SK-N-SH (cell line): Measurements from ENCODE around the gene SHC3. TPM values are rescaled to one million over a fixed set of nuclear protein-coding genes. Genes with fewer than 3 reads are reported as not detected.

Experiments
- CTCF ChIA-PET: fragments of 300-600, 350-600 bp; formaldehyde crosslinking; extraction: SDS; loops from one replicate; lab custom pipeline; 2021; lab: Yijun Ruan, JAX
- POLR2A ChIA-PET: fragments of 350-600 bp; sonication (Branson Sonifier 250); formaldehyde crosslinking; extraction: SDS; loops from one replicate; lab custom pipeline; 2020; ENCODE audit warnings: antibody characterized with exemption, inconsistent platforms; lab: Yijun Ruan, JAX
- DNase-seq: peaks from one replicate; pipeline ENCODE4 v3.0.0; 2012
- H2AFZ ChIP-seq: fragments of 200-600 bp; sonication (generic); 2 replicates; pipeline ENCODE4 v1.8.1; 2016; ENCODE audit warnings: antibody characterized with exemption, mild to moderate bottlenecking, low read depth
- H3F3A ChIP-seq: fragments of 200-600 bp; sonication (generic); replicated peaks from 2 replicates; pipeline ENCODE3; 2016; ENCODE audit warnings: antibody characterized with exemption, mild to moderate bottlenecking; ENCODE audit not compliant: insufficient read depth
- H3K27ac ChIP-seq, 2 experiments: fragments of 200-500 bp in 1 of 2; fragments of 200-600 bp in 1 of 2; sonication (Bioruptor generic) in 1 of 2; sonication (generic), shearing (Covaris generic) in 1 of 2; 2 replicates each; pipeline versions ENCODE4 v1.5.1 to v1.6.1; 2014 to 2016; ENCODE audit warnings: low read depth in 2 of 2, inconsistent platforms in 1 of 2, low read length in 1 of 2, mild to moderate bottlenecking in 1 of 2, mixed read lengths in 1 of 2
- H3K27me3 ChIP-seq: fragments of 200-600 bp; sonication (generic), shearing (Covaris generic); 2 replicates; pipeline ENCODE4 v1.6.1; 2016; ENCODE audit warnings: mixed run types; ENCODE audit not compliant: insufficient read depth
- H3K36me3 ChIP-seq, 2 experiments: fragments of 200-500 bp in 1 of 2; fragments of 200-600 bp in 1 of 2; sonication (Bioruptor generic) in 1 of 2; sonication (generic) in 1 of 2; replicated peaks in 1 of 2; 2 replicates each; pipeline versions ENCODE3 to v1.5.1; 2014 to 2016; ENCODE audit warnings: low read length in 1 of 2, mild to moderate bottlenecking in 1 of 2; ENCODE audit not compliant: insufficient read depth in 2 of 2, control insufficient read depth in 1 of 2
- H3K4me1 ChIP-seq, 2 experiments: fragments of 200-500 bp in 1 of 2; fragments of 200-600 bp in 1 of 2; sonication (Bioruptor generic) in 1 of 2; sonication (generic), shearing (Covaris generic) in 1 of 2; 2 replicates each; pipeline versions ENCODE4 v1.5.1 to v1.6.1; 2014 to 2016; ENCODE audit warnings: low read depth in 1 of 2, low read length in 1 of 2, mixed run types in 1 of 2; ENCODE audit not compliant: insufficient read depth in 2 of 2, control insufficient read depth in 1 of 2
- H3K4me2 ChIP-seq: fragments of 200-600 bp; sonication (generic), shearing (Covaris generic); 2 replicates; pipeline ENCODE4 v1.6.1; 2017; ENCODE audit warnings: mixed run types
- H3K4me3 ChIP-seq, 2 experiments: fragments of 200-500 bp in 1 of 2; fragments of 200-600 bp in 1 of 2; sonication (Bioruptor generic) in 1 of 2; sonication (generic), shearing (Covaris generic) in 1 of 2; 2 replicates each; pipeline versions ENCODE4 v1.5.1 to v1.8.1; 2014 to 2016; ENCODE audit warnings: low read depth in 2 of 2, inconsistent platforms in 1 of 2, low read length in 1 of 2, mild to moderate bottlenecking in 1 of 2, mixed read lengths in 1 of 2, moderate library complexity in 1 of 2
- H3K79me2 ChIP-seq: fragments of 200-600 bp; sonication (generic); 2 replicates; pipeline ENCODE4 v1.8.1; 2017; ENCODE audit warnings: mild to moderate bottlenecking; ENCODE audit not compliant: insufficient read depth
- H3K9ac ChIP-seq: fragments of 200-600 bp; sonication (generic); 2 replicates; pipeline ENCODE4 v1.6.1; 2017; ENCODE audit warnings: mixed run types
- H3K9me2 ChIP-seq: fragments of 200-600 bp; sonication (generic); 2 replicates; pipeline ENCODE4 v1.6.1; 2017; ENCODE audit warnings: mixed run types
- H3K9me3 ChIP-seq: fragments of 200-600 bp; sonication (generic); 2 replicates; pipeline ENCODE4 v1.6.1; 2017; ENCODE audit warnings: mixed run types, mild to moderate bottlenecking, moderate library complexity
- H4K20me1 ChIP-seq: fragments of 200-600 bp; sonication (generic); 2 replicates; pipeline ENCODE4 v1.6.1; 2017; ENCODE audit warnings: mild to moderate bottlenecking, mixed run types; ENCODE audit not compliant: insufficient read depth
- ELF1 ChIP-seq: IDR thresholded peaks from 2 replicates; pipeline ENCODE4 v1.4.0; 2012
- EP300 ChIP-seq, 2 experiments: IDR thresholded peaks; 2 replicates each; pipeline versions ENCODE4 v1.4.0 to v1.6.1; 2012; ENCODE audit warnings: borderline replicate concordance in 1 of 2, low read depth in 1 of 2, low read length in 1 of 2
- EZH2phosphoT487 ChIP-seq: fragments of 200-600 bp; sonication (generic); IDR thresholded peaks from 2 replicates; pipeline ENCODE4 v1.6.1; 2017; ENCODE audit warnings: low read depth, mixed run types, mild to moderate bottlenecking, antibody characterized with exemption, moderate library complexity, borderline replicate concordance
- FOXJ3 ChIP-seq: sonication (generic); formaldehyde crosslinking; IDR thresholded peaks from 2 replicates; pipeline ENCODE4 v1.5.1; 2020; ENCODE audit warnings: mild to moderate bottlenecking, missing genetic modification reagents
- GABPA ChIP-seq: IDR thresholded peaks from 2 replicates; pipeline ENCODE4 v1.4.0; 2012; ENCODE audit warnings: low read depth, mild to moderate bottlenecking
- GATA2 ChIP-seq: sonication (generic); formaldehyde crosslinking; IDR thresholded peaks from 2 replicates; pipeline ENCODE4 v1.5.0; 2020; ENCODE audit warnings: mild to moderate bottlenecking, missing genetic modification reagents
- IRF3 ChIP-seq: fragments of 150-350 bp; IDR thresholded peaks from 2 replicates; pipeline ENCODE4 v1.6.1; 2016; ENCODE audit warnings: mild to moderate bottlenecking, low read depth, low read length
- JUND ChIP-seq: IDR thresholded peaks from 2 replicates; pipeline ENCODE4 v1.4.0; 2012
- MEF2A ChIP-seq: IDR thresholded peaks from 2 replicates; pipeline ENCODE4 v1.4.0; 2012; ENCODE audit warnings: low read depth, borderline replicate concordance
- MXI1 ChIP-seq: IDR thresholded peaks from 2 replicates; pipeline ENCODE4 v1.6.1; 2012; ENCODE audit warnings: mild to moderate bottlenecking, low read depth, low read length, improper control_type of control experiment
- PBX3 ChIP-seq: IDR thresholded peaks from 2 replicates; pipeline ENCODE4; 2012
- POLR2AphosphoS5 ChIP-seq: IDR thresholded peaks from 2 replicates; pipeline ENCODE4 v1.6.1; 2012; ENCODE audit warnings: low read depth, low read length
- RAD21 ChIP-seq: IDR thresholded peaks from 2 replicates; pipeline ENCODE4 v1.6.1; 2012; ENCODE audit warnings: mild to moderate bottlenecking, low read length
- RCOR1 ChIP-seq: fragments of 150-350 bp; IDR thresholded peaks from 2 replicates; pipeline ENCODE4 v1.6.1; 2017; ENCODE audit warnings: antibody characterized with exemption, low read length
- SMC3 ChIP-seq: IDR thresholded peaks from 2 replicates; pipeline ENCODE4 v1.6.1; 2012; ENCODE audit warnings: low read depth, low read length, improper control_type of control experiment
- TCF12 ChIP-seq: IDR thresholded peaks from 2 replicates; pipeline ENCODE4 v1.4.0; 2012
- TEAD4 ChIP-seq: IDR thresholded peaks from 2 replicates; pipeline ENCODE4 v1.4.0; 2012; ENCODE audit warnings: mild to moderate bottlenecking, borderline replicate concordance; ENCODE audit not compliant: insufficient read depth
- USF1 ChIP-seq: IDR thresholded peaks from 2 replicates; pipeline ENCODE4 v1.4.0; 2012; ENCODE audit warnings: low read depth, borderline replicate concordance
- ZBTB33 ChIP-seq: IDR thresholded peaks from 2 replicates; pipeline ENCODE4 v1.4.0; 2012; ENCODE audit warnings: low read depth, borderline replicate concordance
- WGBS: methylation state at CpG from one replicate; pipeline ENCODE4 v1.1.6; 2017; ENCODE audit warnings: low lambda C conversion rate; 5-methylcytosine and 5-hydroxymethylcytosine counted together
- polyA plus RNA-seq, 3 experiments: library from polyadenylated mRNA; depleted of rRNA; stranded (reverse); fragments of >200 nt; gene quantifications; 2 replicates each; pipeline ENCODE4 v1.2.3, GENCODE V29; 2012

The SHC3 gene
- polyA plus RNA-seq, 1 of the 3 experiments (the other 2 are of a cell fraction), result 3.2 TPM

GRCh38 chr9:89025553-89025952 is 153.1 kb downstream of the SHC3 start:
- H3F3A ChIP-seq, result peaks cover 9% of the 10 kb centered on the region
- H3K27ac ChIP-seq, result no peak overlapping the region
- no peaks in the 10 kb centered on the region for H3K79me2 ChIP-seq
- TF ChIP-seq POLR2AphosphoS5, result no peak
- TF ChIP-seq RAD21, result no peak
- no peak for TF ChIP-seq USF1
- no peak for TF ChIP-seq ELF1
- no peak for TF ChIP-seq EZH2phosphoT487
- TF ChIP-seq FOXJ3 (CRISPR knock-in tag), result no peak
- TF ChIP-seq TCF12, result no peak
- TF ChIP-seq RCOR1, result no peak
- no peak for TF ChIP-seq EP300 (IDR thresholded peaks at IDR 0.05; ENCODE audit: borderline replicate concordance in 1 of 2, low read depth in 1 of 2, low read length in 1 of 2)
- H3K4me2 ChIP-seq, result no peak overlapping the region
- no peak overlapping the region for H2AFZ ChIP-seq
- no peak overlapping the region for H3K4me3 ChIP-seq
- ChIA-PET POLR2A (no interaction called here), CTCF (no interaction called here)
- no peaks in the 10 kb centered on the region for H4K20me1 ChIP-seq
- no peak for DNase-seq
- peaks cover 4 to 26% of the 10 kb centered on the region in 2 experiments; a peak in 3 of 4 replicates for H3K4me1 ChIP-seq
- H3K27me3 ChIP-seq, result no peaks in the 10 kb centered on the region
- H3K9me2 ChIP-seq, result no peaks in the 10 kb centered on the region
- no peak overlapping the region for H3K9ac ChIP-seq
- peaks cover 15% of the 10 kb centered on the region; the same call in 1 of the 2 replicates for H3K9me3 ChIP-seq
- peaks cover 0 to 16% of the 10 kb centered on the region in 2 experiments for H3K36me3 ChIP-seq

GRCh38 chr9:89024727-89025126 is 153.9 kb downstream of the SHC3 start:
- TF ChIP-seq MEF2A, result no peak
- no peak for TF ChIP-seq EP300 (IDR thresholded peaks at IDR 0.05; ENCODE audit: borderline replicate concordance in 1 of 2, low read depth in 1 of 2, low read length in 1 of 2)
- no peak for TF ChIP-seq ZBTB33
- no peak for TF ChIP-seq IRF3
- no peak for TF ChIP-seq TEAD4
- TF ChIP-seq JUND, result no peak
- TF ChIP-seq RAD21, result no peak
- no peak for TF ChIP-seq SMC3
- no peak for TF ChIP-seq MXI1
- no peak for TF ChIP-seq PBX3
- no peak for TF ChIP-seq POLR2AphosphoS5
- TF ChIP-seq TCF12, result no peak
- TF ChIP-seq EZH2phosphoT487, result no peak
- no peak for TF ChIP-seq GATA2 (CRISPR knock-in tag)
- no peak for TF ChIP-seq GABPA
- H3K9me3 ChIP-seq, result peaks cover 8% of the 10 kb centered on the region; the same call in 1 of the 2 replicates
- 95% methylated on average over 4 of the region's 4 CpGs for WGBS

More at GRCh38 chr9:89024727-89025126, 153.9 kb downstream of the SHC3 start:
- H3K4me1 ChIP-seq, result peaks cover 4 to 27% of the 10 kb centered on the region in 2 experiments; a peak in 3 of 4 replicates
- peaks cover 8% of the 10 kb centered on the region for H3F3A ChIP-seq
- H3K4me3 ChIP-seq, result no peak overlapping the region
- peaks cover 0 to 9% of the 10 kb centered on the region in 2 experiments for H3K36me3 ChIP-seq
- H2AFZ ChIP-seq, result no peak overlapping the region
- H3K27ac ChIP-seq, result no peak overlapping the region
- ChIA-PET POLR2A (no interaction called here), CTCF (no interaction called here)
- no peak overlapping the region for H3K4me2 ChIP-seq
- no peaks in the 10 kb centered on the region for H3K27me3 ChIP-seq
- H3K9me2 ChIP-seq, result no peaks in the 10 kb centered on the region
- no peaks in the 10 kb centered on the region for H4K20me1 ChIP-seq
- H3K9ac ChIP-seq, result no peak overlapping the region
- DNase-seq, result no peak
- no peaks in the 10 kb centered on the region for H3K79me2 ChIP-seq
